ENCODE data around the gene GLT8D1.

GLT8D1 gene, protein sequence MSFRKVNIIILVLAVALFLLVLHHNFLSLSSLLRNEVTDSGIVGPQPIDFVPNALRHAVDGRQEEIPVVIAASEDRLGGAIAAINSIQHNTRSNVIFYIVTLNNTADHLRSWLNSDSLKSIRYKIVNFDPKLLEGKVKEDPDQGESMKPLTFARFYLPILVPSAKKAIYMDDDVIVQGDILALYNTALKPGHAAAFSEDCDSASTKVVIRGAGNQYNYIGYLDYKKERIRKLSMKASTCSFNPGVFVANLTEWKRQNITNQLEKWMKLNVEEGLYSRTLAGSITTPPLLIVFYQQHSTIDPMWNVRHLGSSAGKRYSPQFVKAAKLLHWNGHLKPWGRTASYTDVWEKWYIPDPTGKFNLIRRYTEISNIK

DNA sequence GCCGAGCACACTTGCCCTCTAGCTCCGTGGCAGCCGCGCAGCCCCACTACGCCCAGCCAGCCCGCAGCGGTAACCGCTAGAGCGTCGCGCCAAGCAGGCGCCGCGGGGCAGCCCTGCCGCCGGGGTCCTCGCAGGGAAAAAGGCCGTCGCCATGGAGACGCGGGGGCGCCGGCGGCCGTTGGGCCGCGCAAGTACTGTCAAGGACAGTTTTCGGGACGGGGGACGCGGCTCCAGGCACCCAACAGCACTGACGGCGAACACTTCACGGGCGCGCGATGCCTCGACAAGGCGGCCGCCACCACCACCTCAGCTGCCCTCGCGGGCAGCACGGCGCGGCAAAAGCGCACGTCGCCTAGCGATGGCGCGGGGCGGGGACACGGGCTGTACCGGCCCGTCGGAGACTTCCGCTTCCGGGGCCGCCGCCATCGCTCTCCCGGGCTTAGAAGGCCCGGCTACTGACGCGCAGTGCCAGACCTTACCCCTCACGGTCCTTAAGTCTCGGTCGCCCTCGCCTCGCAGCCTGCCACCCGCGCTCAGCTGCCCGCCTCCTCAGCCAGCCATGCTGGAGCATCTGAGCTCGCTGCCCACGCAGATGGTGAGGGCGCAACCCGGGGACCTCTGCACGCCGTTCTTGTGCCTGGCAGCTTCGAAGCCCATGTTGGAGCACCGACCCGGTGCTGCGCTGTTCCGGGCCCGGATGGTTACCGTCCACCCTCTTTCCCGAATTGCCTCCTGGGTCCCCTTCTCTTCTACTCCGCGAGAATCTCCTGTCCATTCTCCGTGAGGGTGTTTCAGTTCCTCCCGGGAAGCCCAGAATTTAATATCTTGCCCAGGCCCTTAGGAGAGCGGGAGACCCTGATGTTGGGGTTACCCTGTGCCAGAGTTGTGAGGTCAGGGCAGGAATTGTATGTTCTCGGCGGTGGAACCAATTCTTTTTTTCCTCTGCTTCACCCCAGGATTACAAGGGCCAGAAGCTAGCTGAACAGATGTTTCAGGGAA is at the start of gene GLT8D1, which contains the start of gene SPCS1:
GLT8D1 (minus strand) TSS at position 104 of the 999 bp plus-strand sequence. CDS start 5,331 bp downstream, outside the sequence.
SPCS1 (plus strand) TSS at position 419 of the 999 bp plus-strand sequence; CDS start at position 560, 141 bp downstream.
- DNase-seq (ENCODE audit: low read depth, low spot score) = peak; percentile 48
- no peaks in the 10 kb centered on the region for H3K4me1 ChIP-seq (ENCODE audit: control insufficient read depth, insufficient read depth, low read length)
- H3K27me3 ChIP-seq (ENCODE audit: control insufficient read depth, insufficient read depth, low read length) = no peaks in the 10 kb centered on the region
- peak within 1 kb of the TSS; percentile 91 for H3K4me3 ChIP-seq (ENCODE audit: low read length)
- H3K27ac ChIP-seq (ENCODE audit: low read length) = no peak within 1 kb of the TSS
- H3K36me3 ChIP-seq (ENCODE audit: control insufficient read depth, insufficient read depth, low read length) = no peaks in the 10 kb centered on the region
- no CpG with 5 or more reads among the region's 94 CpGs for WGBS (ENCODE audit: insufficient coverage, insufficient read length)
- no peaks in the 10 kb centered on the region for H3K9me3 ChIP-seq (ENCODE audit: control insufficient read depth, insufficient read depth, low read length)

DNA sequence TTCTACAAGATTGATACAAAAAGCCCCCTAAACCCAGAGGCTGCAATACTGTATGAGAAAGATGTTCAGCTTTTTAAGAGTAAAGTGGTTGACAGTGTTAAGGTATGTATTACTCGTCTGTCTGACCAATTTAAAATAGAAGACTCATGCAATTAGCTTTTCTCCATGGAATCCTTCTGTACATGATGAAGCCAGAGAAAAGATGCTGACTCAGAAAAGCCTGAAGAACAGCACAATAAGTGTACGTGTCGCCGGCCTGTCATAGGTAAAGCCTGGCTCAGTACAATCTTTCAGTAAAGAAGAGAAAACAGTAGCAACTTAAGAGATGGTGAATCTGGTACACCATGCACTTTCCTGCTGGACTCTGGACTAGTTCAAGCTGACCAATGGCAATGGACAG is 48.8 kb upstream of the GLT8D1 start:
- Histone ChIP-seq H3K4me1 (ENCODE audit: control insufficient read depth, insufficient read depth, low read length) (no peaks in the 10 kb centered on the region), H3K27ac (ENCODE audit: low read length) (no peak overlapping the region), H3K27me3 (ENCODE audit: control insufficient read depth, insufficient read depth, low read length) (no peaks in the 10 kb centered on the region), H3K4me3 (ENCODE audit: low read length) (no peak overlapping the region), H3K36me3 (ENCODE audit: control insufficient read depth, insufficient read depth, low read length) (peaks cover 8% of the 10 kb centered on the region; the same call in 1 of the 2 replicates), H3K9me3 (ENCODE audit: control insufficient read depth, insufficient read depth, low read length) (no peaks in the 10 kb centered on the region)
- no peak for DNase-seq (ENCODE audit: low read depth, low spot score)
- WGBS (ENCODE audit: insufficient coverage, insufficient read length) = no CpG with 5 or more reads among the region's 4 CpGs

DNA sequence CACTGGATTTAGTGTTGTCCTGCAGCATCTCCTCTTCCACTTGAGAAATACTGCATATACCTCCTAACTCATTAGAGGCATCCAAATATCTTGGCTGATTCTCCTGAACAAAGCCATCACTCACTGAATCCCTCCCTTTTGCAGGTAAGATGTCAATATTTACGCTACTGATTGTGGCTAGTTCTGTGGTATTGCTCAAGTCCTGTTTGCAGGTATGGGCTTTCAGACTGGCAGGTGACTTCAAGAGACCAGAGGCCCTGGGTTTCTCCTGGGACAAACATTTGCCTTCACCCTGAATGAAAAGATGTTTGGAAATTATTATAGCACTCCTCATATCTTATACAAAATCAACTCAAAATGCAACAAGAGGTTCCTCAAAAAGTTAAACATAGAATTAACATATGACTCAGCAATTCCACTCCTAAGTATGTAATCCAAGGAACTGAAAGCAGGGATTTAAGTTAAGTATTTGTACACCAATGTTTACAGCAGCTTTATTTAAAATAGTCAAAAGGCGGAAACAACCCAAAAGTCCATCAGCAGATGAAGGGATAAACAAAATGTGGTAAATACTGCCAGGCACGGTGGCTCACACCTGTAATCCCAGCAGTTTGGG is 46.6 kb upstream of the GLT8D1 start:
- no peak overlapping the region for H3K4me3 ChIP-seq (ENCODE audit: low read length)
- no peaks in the 10 kb centered on the region for H3K4me1 ChIP-seq (ENCODE audit: control insufficient read depth, insufficient read depth, low read length)
- DNase-seq (ENCODE audit: low read depth, low spot score) = no peak
- no peaks in the 10 kb centered on the region for H3K9me3 ChIP-seq (ENCODE audit: control insufficient read depth, insufficient read depth, low read length)
- WGBS (ENCODE audit: insufficient coverage, insufficient read length) = no CpG with 5 or more reads among the region's 3 CpGs
- peaks cover 13% of the 10 kb centered on the region; the same call in 1 of the 2 replicates for H3K36me3 ChIP-seq (ENCODE audit: control insufficient read depth, insufficient read depth, low read length)
- no peaks in the 10 kb centered on the region for H3K27me3 ChIP-seq (ENCODE audit: control insufficient read depth, insufficient read depth, low read length)
- no peak overlapping the region for H3K27ac ChIP-seq (ENCODE audit: low read length)

- DNase-seq (ENCODE audit: low read depth, low spot score) = no peak
- Histone ChIP-seq H3K4me3 (ENCODE audit: low read length) (no peak overlapping the region), H3K27me3 (ENCODE audit: control insufficient read depth, insufficient read depth, low read length) (no peaks in the 10 kb centered on the region), H3K4me1 (ENCODE audit: control insufficient read depth, insufficient read depth, low read length) (no peaks in the 10 kb centered on the region), H3K36me3 (ENCODE audit: control insufficient read depth, insufficient read depth, low read length) (peaks cover 13% of the 10 kb centered on the region; the same call in 1 of the 2 replicates), H3K9me3 (ENCODE audit: control insufficient read depth, insufficient read depth, low read length) (no peaks in the 10 kb centered on the region), H3K27ac (ENCODE audit: low read length) (no peak overlapping the region)
- no CpG with 5 or more reads among the region's 2 CpGs for WGBS (ENCODE audit: insufficient coverage, insufficient read length)
Measured at GRCh38 chr3:52743721-52744120, 38.1 kb upstream of the GLT8D1 start.

DNA sequence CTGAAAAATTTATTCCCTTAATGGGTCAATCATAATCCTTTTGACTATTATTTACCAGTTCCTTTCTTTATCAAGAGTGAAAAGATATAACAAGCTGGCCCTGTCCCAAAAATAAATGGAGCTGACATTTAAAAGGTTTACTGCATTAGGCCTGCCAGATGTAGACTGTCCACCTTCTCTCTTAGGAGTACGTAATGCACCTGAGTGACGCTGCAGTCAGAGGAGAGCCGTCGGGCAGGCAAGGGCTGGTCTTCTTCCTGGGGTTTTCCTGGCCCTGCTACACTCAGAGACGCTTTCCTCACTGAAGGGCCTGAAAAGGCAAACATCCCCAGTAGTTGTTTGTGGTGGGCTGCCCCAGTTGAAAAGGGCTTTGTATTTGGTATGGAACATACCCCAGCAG is 37.6 kb upstream of the GLT8D1 start:
- no peaks in the 10 kb centered on the region for H3K9me3 ChIP-seq (ENCODE audit: control insufficient read depth, insufficient read depth, low read length)
- no peak overlapping the region for H3K27ac ChIP-seq (ENCODE audit: low read length)
- no peaks in the 10 kb centered on the region for H3K27me3 ChIP-seq (ENCODE audit: control insufficient read depth, insufficient read depth, low read length)
- H3K36me3 ChIP-seq (ENCODE audit: control insufficient read depth, insufficient read depth, low read length) = peaks cover 12% of the 10 kb centered on the region; the same call in 1 of the 2 replicates
- no peaks in the 10 kb centered on the region for H3K4me1 ChIP-seq (ENCODE audit: control insufficient read depth, insufficient read depth, low read length)
- DNase-seq (ENCODE audit: low read depth, low spot score) = no peak
- no CpG with 5 or more reads among the region's 5 CpGs for WGBS (ENCODE audit: insufficient coverage, insufficient read length)
- no peak overlapping the region for H3K4me3 ChIP-seq (ENCODE audit: low read length)

DNA sequence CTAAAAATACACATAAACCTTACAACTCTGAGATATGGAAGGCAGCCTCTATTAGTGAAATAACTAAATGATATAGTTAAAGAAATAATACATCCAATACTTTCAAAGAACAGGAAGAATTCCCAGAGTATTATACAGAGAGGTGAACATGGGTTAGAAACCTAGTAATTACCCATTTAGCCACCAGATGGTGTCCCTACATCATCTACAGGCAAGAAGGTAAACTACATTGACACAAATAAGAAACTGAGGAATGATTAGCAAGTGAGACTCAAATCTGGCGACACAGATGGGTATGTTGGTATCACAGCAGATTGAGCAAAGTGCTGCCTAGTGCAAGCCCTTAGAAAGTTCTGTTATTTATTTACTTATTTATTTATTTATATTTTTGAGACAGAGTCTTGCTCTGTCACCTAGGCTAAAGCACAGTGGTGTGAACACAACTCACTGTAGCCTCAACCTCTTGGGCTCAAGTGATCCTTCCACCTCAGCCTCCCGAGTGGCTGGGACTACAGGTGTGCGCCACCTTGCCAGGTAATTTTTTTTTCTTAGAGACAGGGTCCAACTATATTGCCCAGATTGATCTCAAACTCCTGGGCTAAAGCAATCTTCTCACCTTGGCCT is 36.9 kb upstream of the GLT8D1 start:
- peaks cover 12% of the 10 kb centered on the region; the same call in 1 of the 2 replicates for H3K36me3 ChIP-seq (ENCODE audit: control insufficient read depth, insufficient read depth, low read length)
- no CpG with 5 or more reads among the region's 3 CpGs for WGBS (ENCODE audit: insufficient coverage, insufficient read length)
- no peaks in the 10 kb centered on the region for H3K27me3 ChIP-seq (ENCODE audit: control insufficient read depth, insufficient read depth, low read length)
- no peaks in the 10 kb centered on the region for H3K9me3 ChIP-seq (ENCODE audit: control insufficient read depth, insufficient read depth, low read length)
- H3K4me3 ChIP-seq (ENCODE audit: low read length) = no peak overlapping the region
- no peak overlapping the region for H3K27ac ChIP-seq (ENCODE audit: low read length)
- H3K4me1 ChIP-seq (ENCODE audit: control insufficient read depth, insufficient read depth, low read length) = no peaks in the 10 kb centered on the region
- peak; percentile 4 for DNase-seq (ENCODE audit: low read depth, low spot score)

- no peak overlapping the region for H3K4me3 ChIP-seq (ENCODE audit: low read length)
- WGBS (ENCODE audit: insufficient coverage, insufficient read length) = no CpG with 5 or more reads among the region's 1 CpG
- no peaks in the 10 kb centered on the region for H3K9me3 ChIP-seq (ENCODE audit: control insufficient read depth, insufficient read depth, low read length)
- no peak overlapping the region for H3K27ac ChIP-seq (ENCODE audit: low read length)
- H3K36me3 ChIP-seq (ENCODE audit: control insufficient read depth, insufficient read depth, low read length) = no peaks in the 10 kb centered on the region; the same call in 1 of the 2 replicates
- DNase-seq (ENCODE audit: low read depth, low spot score) = no peak
- no peaks in the 10 kb centered on the region for H3K4me1 ChIP-seq (ENCODE audit: control insufficient read depth, insufficient read depth, low read length)
- no peaks in the 10 kb centered on the region for H3K27me3 ChIP-seq (ENCODE audit: control insufficient read depth, insufficient read depth, low read length)
Measured at GRCh38 chr3:52739730-52740129, 34.1 kb upstream of the GLT8D1 start.

GRCh38 chr3:52733256-52733891 is 27.8 kb upstream of the GLT8D1 start:
- no peak overlapping the region for H3K4me3 ChIP-seq (ENCODE audit: low read length)
- no peaks in the 10 kb centered on the region for H3K9me3 ChIP-seq (ENCODE audit: control insufficient read depth, insufficient read depth, low read length)
- H3K4me1 ChIP-seq (ENCODE audit: control insufficient read depth, insufficient read depth, low read length) = no peaks in the 10 kb centered on the region
- H3K36me3 ChIP-seq (ENCODE audit: control insufficient read depth, insufficient read depth, low read length) = no peaks in the 10 kb centered on the region; the same call in 1 of the 2 replicates
- DNase-seq (ENCODE audit: low read depth, low spot score) = no peak
- H3K27me3 ChIP-seq (ENCODE audit: control insufficient read depth, insufficient read depth, low read length) = no peaks in the 10 kb centered on the region
- H3K27ac ChIP-seq (ENCODE audit: low read length) = no peak overlapping the region
- no CpG with 5 or more reads among the region's 10 CpGs for WGBS (ENCODE audit: insufficient coverage, insufficient read length)

GRCh38 chr3:52731590-52731989 is 26.0 kb upstream of the GLT8D1 start:
- Histone ChIP-seq H3K4me3 (ENCODE audit: low read length) (no peak overlapping the region), H3K27me3 (ENCODE audit: control insufficient read depth, insufficient read depth, low read length) (no peaks in the 10 kb centered on the region), H3K27ac (ENCODE audit: low read length) (no peak overlapping the region), H3K36me3 (ENCODE audit: control insufficient read depth, insufficient read depth, low read length) (no peaks in the 10 kb centered on the region; the same call in 1 of the 2 replicates), H3K4me1 (ENCODE audit: control insufficient read depth, insufficient read depth, low read length) (no peaks in the 10 kb centered on the region), H3K9me3 (ENCODE audit: control insufficient read depth, insufficient read depth, low read length) (no peaks in the 10 kb centered on the region)
- no peak for DNase-seq (ENCODE audit: low read depth, low spot score)
- no CpG with 5 or more reads among the region's 14 CpGs for WGBS (ENCODE audit: insufficient coverage, insufficient read length)
